ENCODE results near the gene CCNG2. TPM values are rescaled to one million over a fixed set of nuclear protein-coding genes. Genes with fewer than 3 reads are reported as not detected.

The CCNG2 gene
- total RNA-seq = 12.6 and 17.3 TPM in 2 replicates

GRCh38 chr4:77156912-77157858 lies at the start of gene CCNG2:
TSS of gene CCNG2 (plus strand) at chr4:77157207. CDS start at chr4:77158533, 1,326 bp downstream.
- DNase-seq (ENCODE audit: low read depth in 2 of 2) = peak; percentile 93 to 95

GRCh38 chr4:77110730-77111129 lies 46.3 kb upstream of the CCNG2 start:
- no peak for DNase-seq (ENCODE audit: low read depth in 2 of 2)

GRCh38 chr4:77113069-77113468 lies 43.9 kb upstream of the CCNG2 start:
- DNase-seq (ENCODE audit: low read depth in 2 of 2) = no peak

- no peak for DNase-seq (ENCODE audit: low read depth in 2 of 2)
Observed at GRCh38 chr4:77117721-77118120, 39.3 kb upstream of the CCNG2 start.

GRCh38 chr4:77120886-77121508 lies 36.0 kb upstream of the CCNG2 start:
- no peak for DNase-seq (ENCODE audit: low read depth in 2 of 2)

- no peak for DNase-seq (ENCODE audit: low read depth in 2 of 2)
Observed at GRCh38 chr4:77121736-77122240, 35.2 kb upstream of the CCNG2 start.

- DNase-seq (ENCODE audit: low read depth in 2 of 2) = no peak
Observed at GRCh38 chr4:77122656-77123055, 34.4 kb upstream of the CCNG2 start.

GRCh38 chr4:77123411-77123810 lies 33.6 kb upstream of the CCNG2 start:
- no peak for DNase-seq (ENCODE audit: low read depth in 2 of 2)

GRCh38 chr4:77124576-77124975 lies 32.4 kb upstream of the CCNG2 start:
- DNase-seq (ENCODE audit: low read depth in 2 of 2) = no peak

GRCh38 chr4:77125961-77126360 lies 31.0 kb upstream of the CCNG2 start:
- no peak for DNase-seq (ENCODE audit: low read depth in 2 of 2)

GRCh38 chr4:77126809-77127208 lies 30.2 kb upstream of the CCNG2 start:
- no peak for DNase-seq (ENCODE audit: low read depth in 2 of 2)

GRCh38 chr4:77127215-77127614 lies 29.8 kb upstream of the CCNG2 start:
- DNase-seq (ENCODE audit: low read depth in 2 of 2) = no peak

- DNase-seq (ENCODE audit: low read depth in 2 of 2) = no peak
Observed at GRCh38 chr4:77127837-77128621, 29.0 kb upstream of the CCNG2 start.

GRCh38 chr4:77132652-77133312 lies 24.2 kb upstream of the CCNG2 start:
- DNase-seq (ENCODE audit: low read depth in 2 of 2) = no peak

- DNase-seq (ENCODE audit: low read depth in 2 of 2) = peak in 1 of 2 donors; percentile 3
Observed at GRCh38 chr4:77137448-77137847, 19.6 kb upstream of the CCNG2 start.

GRCh38 chr4:77141964-77142645 lies 14.9 kb upstream of the CCNG2 start:
- DNase-seq (ENCODE audit: low read depth in 2 of 2) = no peak

- DNase-seq (ENCODE audit: low read depth in 2 of 2) = no peak
Observed at GRCh38 chr4:77142646-77143028, 14.4 kb upstream of the CCNG2 start.

GRCh38 chr4:77143091-77143490 lies 13.9 kb upstream of the CCNG2 start:
- DNase-seq (ENCODE audit: low read depth in 2 of 2) = no peak

GRCh38 chr4:77145842-77146185 lies 11.2 kb upstream of the CCNG2 start:
- peak in 1 of 2 donors; percentile 8 for DNase-seq (ENCODE audit: low read depth in 2 of 2)

- DNase-seq (ENCODE audit: low read depth in 2 of 2) = peak in 1 of 2 donors; percentile 30
Observed at GRCh38 chr4:77146186-77147078, 10.6 kb upstream of the CCNG2 start.
